ENCODE results near the gene PPM1H.
"Not testable (repeated sequence)": the region's sequence is repeated elsewhere in the genome, so short reads cannot be mapped to it uniquely, and the experiment has no call there.

Gene PPM1H

GRCh38 chr12:62934799-62935674 lies at the start of gene PPM1H:
Gene PPM1H (minus strand): TSS chr12:62935150. CDS start chr12:62934736, 414 bp downstream.
- DNase-seq (ENCODE audit: low read depth) = no peak

- no peak for DNase-seq (ENCODE audit: low read depth)
Observed at GRCh38 chr12:62983594-62983993, 48.6 kb upstream of the PPM1H start.

- DNase-seq (ENCODE audit: low read depth) = no peak
Observed at GRCh38 chr12:62978768-62979167, 43.8 kb upstream of the PPM1H start.

- DNase-seq (ENCODE audit: low read depth) = no peak
Observed at GRCh38 chr12:62977883-62978282, 42.9 kb upstream of the PPM1H start.

GRCh38 chr12:62977418-62977817 lies 42.5 kb upstream of the PPM1H start:
- DNase-seq (ENCODE audit: low read depth) = no peak

GRCh38 chr12:62976110-62976662 lies 41.2 kb upstream of the PPM1H start:
- no peak for DNase-seq (ENCODE audit: low read depth)

GRCh38 chr12:62971769-62972525 lies 37.0 kb upstream of the PPM1H start:
- no peak for DNase-seq (ENCODE audit: low read depth)

GRCh38 chr12:62969695-62970094 lies 34.7 kb upstream of the PPM1H start:
- no peak for DNase-seq (ENCODE audit: low read depth)

GRCh38 chr12:62967701-62968100 lies 32.8 kb upstream of the PPM1H start:
- no peak for DNase-seq (ENCODE audit: low read depth)

GRCh38 chr12:62966990-62967506 lies 32.1 kb upstream of the PPM1H start:
- no peak for DNase-seq (ENCODE audit: low read depth)

- not testable (repeated sequence) for DNase-seq (ENCODE audit: low read depth)
Observed at GRCh38 chr12:62966446-62966989, 31.6 kb upstream of the PPM1H start.

- not testable (repeated sequence) for DNase-seq (ENCODE audit: low read depth)
Observed at GRCh38 chr12:62965700-62966099, 30.8 kb upstream of the PPM1H start.

GRCh38 chr12:62965242-62965641 lies 30.3 kb upstream of the PPM1H start:
- DNase-seq (ENCODE audit: low read depth) = not testable (repeated sequence)

GRCh38 chr12:62963486-62964041 lies 28.6 kb upstream of the PPM1H start:
- no peak for DNase-seq (ENCODE audit: low read depth)

- DNase-seq (ENCODE audit: low read depth) = no peak
Observed at GRCh38 chr12:62960324-62960723, 25.4 kb upstream of the PPM1H start.

- no peak for DNase-seq (ENCODE audit: low read depth)
Observed at GRCh38 chr12:62959745-62960144, 24.8 kb upstream of the PPM1H start.

GRCh38 chr12:62957233-62957953 lies 22.4 kb upstream of the PPM1H start:
- DNase-seq (ENCODE audit: low read depth) = no peak

- no peak for DNase-seq (ENCODE audit: low read depth)
Observed at GRCh38 chr12:62955678-62956077, 20.7 kb upstream of the PPM1H start.

GRCh38 chr12:62950317-62950716 lies 15.4 kb upstream of the PPM1H start:
- no peak for DNase-seq (ENCODE audit: low read depth)

GRCh38 chr12:62948123-62948522 lies 13.2 kb upstream of the PPM1H start:
- no peak for DNase-seq (ENCODE audit: low read depth)

GRCh38 chr12:62947364-62947763 lies 12.4 kb upstream of the PPM1H start:
- DNase-seq (ENCODE audit: low read depth) = no peak
